H1 (cell line): ENCODE measurements around the gene UGT1A8. TPM values are rescaled to one million over a fixed set of nuclear protein-coding genes. Genes with fewer than 3 reads are reported as not detected.

Experiments
- CTCF ChIA-PET: fragments of 300-600 bp; sonication (Branson Sonifier 250); formaldehyde crosslinking; loops from one replicate; lab custom pipeline; 2021; ENCODE audit not compliant: partially characterized antibody; lab: Charles Lee
- POLR2A ChIA-PET: fragments of 300-600 bp; sonication (Branson Sonifier 250); formaldehyde crosslinking; loops from one replicate; lab custom pipeline; 2021; ENCODE audit warnings: inconsistent platforms; ENCODE audit not compliant: partially characterized antibody; lab: Charles Lee
- DNase-seq, 2 experiments: peaks; one replicate each; pipeline versions ENCODE4 v3.0.0 to v3.0.0-alpha.2; 2010 to 2022; ENCODE audit warnings: low spot score in 2 of 2, low read depth in 1 of 2, mixed read lengths in 1 of 2
- FAIRE-seq: peaks from 2 replicates; lab custom pipeline; 2011; peaks lifted over from hg19 to GRCh38; lab: Jason Lieb, UNC
- H2AFZ ChIP-seq: 2 replicates; pipeline ENCODE4 v1.8.1; 2012; ENCODE audit warnings: low read length, inconsistent platforms
- H2AK5ac ChIP-seq: 2 replicates; pipeline ENCODE4 v1.6.1; 2013; ENCODE audit warnings: low read depth, low read length
- H2BK120ac ChIP-seq: replicated peaks from 2 replicates; pipeline ENCODE3; 2013; ENCODE audit warnings: low read depth, low read length, inconsistent platforms
- H2BK12ac ChIP-seq: 2 replicates; pipeline ENCODE4 v1.6.1; 2013; ENCODE audit warnings: low read depth, low read length
- H2BK15ac ChIP-seq: 2 replicates; pipeline ENCODE4 v1.6.1; 2013; ENCODE audit warnings: low read length
- H2BK20ac ChIP-seq: 2 replicates; pipeline ENCODE4 v1.6.1; 2013; ENCODE audit warnings: low read length
- H2BK5ac ChIP-seq: 2 replicates; pipeline ENCODE4 v1.6.1; 2013; ENCODE audit warnings: low read depth, low read length
- H3K14ac ChIP-seq: 2 replicates; pipeline ENCODE4 v1.6.1; 2013; ENCODE audit warnings: inconsistent platforms; ENCODE audit not compliant: insufficient read length
- H3K18ac ChIP-seq: 2 replicates; pipeline ENCODE4 v1.6.1; 2013; ENCODE audit warnings: low read length; ENCODE audit errors: extremely low read depth
- H3K23ac ChIP-seq: 2 replicates; pipeline ENCODE4 v1.6.1; 2013; ENCODE audit warnings: inconsistent platforms; ENCODE audit not compliant: insufficient read length
- H3K23me2 ChIP-seq: 2 replicates; pipeline ENCODE4 v1.6.1; 2013; ENCODE audit warnings: low read depth, low read length
- H3K27ac ChIP-seq: 2 replicates; pipeline ENCODE4 v1.6.1; 2011; ENCODE audit warnings: low read depth, low read length, inconsistent platforms
- H3K27me3 ChIP-seq, 4 experiments: replicated peaks in 1 of 4; 1 replicate in 1 of 4; 2 replicates in 3 of 4; pipeline versions ENCODE4 v1.6.1 to v1.8.1; 2011 to 2013; ENCODE audit warnings: low read length in 3 of 4, mild to moderate bottlenecking in 3 of 4, inconsistent platforms in 2 of 4, mixed read lengths in 2 of 4, moderate library complexity in 1 of 4; ENCODE audit not compliant: control insufficient read depth in 3 of 4, insufficient read depth in 3 of 4; ENCODE audit errors: extremely low read depth in 1 of 4
- H3K36me3 ChIP-seq, 4 experiments: 2 replicates each; pipeline versions ENCODE4 v1.6.1 to v1.8.1; 2011 to 2013; ENCODE audit warnings: mild to moderate bottlenecking in 4 of 4, low read length in 3 of 4, moderate library complexity in 2 of 4, control low read depth in 1 of 4, inconsistent platforms in 1 of 4; ENCODE audit not compliant: insufficient read depth in 4 of 4, control insufficient read depth in 2 of 4
- H3K4ac ChIP-seq: replicated peaks from 2 replicates; pipeline ENCODE3; 2013; ENCODE audit warnings: low read length, low read depth, mixed read lengths, inconsistent platforms; ENCODE audit not compliant: insufficient read length
- H3K4me1 ChIP-seq, 4 experiments: replicated peaks in 1 of 4; 1 replicate in 1 of 4; 2 replicates in 3 of 4; pipeline versions ENCODE4 v1.6.1 to v1.8.1; 2011 to 2013; ENCODE audit warnings: low read length in 3 of 4, inconsistent platforms in 2 of 4, mixed read lengths in 1 of 4; ENCODE audit not compliant: insufficient read depth in 4 of 4, control insufficient read depth in 3 of 4
- H3K4me2 ChIP-seq, 2 experiments: 2 replicates each; pipeline versions ENCODE4 v1.6.1 to v1.8.1; 2011 to 2013; ENCODE audit warnings: low read depth in 2 of 2, low read length in 2 of 2, control low read depth in 1 of 2, inconsistent platforms in 1 of 2, mild to moderate bottlenecking in 1 of 2; ENCODE audit not compliant: insufficient read depth in 1 of 2
- H3K4me3 ChIP-seq, 4 experiments: fragments of 200-600, 300-600 bp in 1 of 4; sonication (generic), shearing (Covaris generic), sonication (Bioruptor Twin) in 1 of 4; 2 replicates each; pipeline versions ENCODE4 v1.5.1 to v1.8.1; 2011 to 2016; ENCODE audit warnings: low read length in 4 of 4, low read depth in 3 of 4, control low read depth in 2 of 4, inconsistent platforms in 2 of 4, mild to moderate bottlenecking in 2 of 4, mixed read lengths in 1 of 4, moderate library complexity in 1 of 4; ENCODE audit not compliant: insufficient read depth in 2 of 4; ENCODE audit errors: extremely low read depth in 1 of 4
- H3K56ac ChIP-seq: replicated peaks from 2 replicates; pipeline ENCODE3; 2013; ENCODE audit warnings: low read depth, mild to moderate bottlenecking, mixed read lengths, low read length, inconsistent platforms; ENCODE audit not compliant: insufficient read length
- H3K79me1 ChIP-seq: 2 replicates; pipeline ENCODE4 v1.6.1; 2013; ENCODE audit warnings: low read depth, low read length, control low read depth
- H3K79me2 ChIP-seq, 2 experiments: 2 replicates each; pipeline versions ENCODE4 v1.6.1 to v1.8.1; 2012 to 2013; ENCODE audit warnings: low read length in 2 of 2, mild to moderate bottlenecking in 2 of 2, inconsistent platforms in 1 of 2; ENCODE audit not compliant: insufficient read depth in 2 of 2, control insufficient read depth in 1 of 2
- H3K9ac ChIP-seq, 4 experiments: replicated peaks in 1 of 4; 1 replicate in 1 of 4; 2 replicates in 3 of 4; pipeline versions ENCODE4 v1.6.1 to v1.8.1; 2011 to 2013; ENCODE audit warnings: low read depth in 3 of 4, low read length in 3 of 4, control low read depth in 2 of 4, mild to moderate bottlenecking in 2 of 4, moderate library complexity in 2 of 4, inconsistent platforms in 1 of 4; ENCODE audit errors: extremely low read depth in 1 of 4
- H3K9me3 ChIP-seq, 2 experiments: 2 replicates each; pipeline versions ENCODE4 v1.6.1 to v1.8.1; 2012 to 2013; ENCODE audit warnings: mild to moderate bottlenecking in 2 of 2, moderate library complexity in 2 of 2, control low read depth in 1 of 2, inconsistent platforms in 1 of 2, low read depth in 1 of 2, low read length in 1 of 2, mixed read lengths in 1 of 2; ENCODE audit not compliant: insufficient read depth in 2 of 2
- H4K20me1 ChIP-seq, 2 experiments: replicated peaks in 1 of 2; 2 replicates each; pipeline versions ENCODE3 to v1.8.1; 2011 to 2013; ENCODE audit warnings: inconsistent platforms in 2 of 2, low read length in 2 of 2, mild to moderate bottlenecking in 1 of 2; ENCODE audit not compliant: insufficient read depth in 2 of 2, control insufficient read depth in 1 of 2
- H4K5ac ChIP-seq: 2 replicates; pipeline ENCODE4 v1.6.1; 2013; ENCODE audit warnings: low read length, low read depth, mixed read lengths, inconsistent platforms; ENCODE audit not compliant: insufficient read length
- H4K8ac ChIP-seq: 2 replicates; pipeline ENCODE4 v1.8.0; 2013; ENCODE audit warnings: mild to moderate bottlenecking, moderate library complexity, low read length, inconsistent platforms; ENCODE audit not compliant: insufficient read depth; ENCODE audit errors: extremely low read depth
- H4K91ac ChIP-seq: replicated peaks from 2 replicates; pipeline ENCODE3; 2013; ENCODE audit warnings: low read length, mixed read lengths, inconsistent platforms; ENCODE audit not compliant: insufficient read length
- BACH1 ChIP-seq: IDR thresholded peaks from 2 replicates; pipeline ENCODE4 v1.6.1; 2012; ENCODE audit warnings: low read length, improper control_type of control experiment
- CBX5 ChIP-seq: fragments of 300-800, 300-1000 bp; sonication (generic); IDR thresholded peaks from 2 replicates; pipeline ENCODE4 v1.7.1; 2016; ENCODE audit warnings: antibody characterized with exemption, low read length, low read depth
- CEBPB ChIP-seq: IDR thresholded peaks from 2 replicates; pipeline ENCODE4 v1.6.1; 2012; ENCODE audit warnings: low read depth, low read length
- CTCF ChIP-seq, 3 experiments: IDR thresholded peaks; 1 replicate in 2 of 3; 2 replicates in 1 of 3; pipeline versions ENCODE4 v1.5.1 to v1.6.1; 2011; ENCODE audit warnings: low read length in 3 of 3, mild to moderate bottlenecking in 3 of 3, inconsistent platforms in 2 of 3, low read depth in 1 of 3, moderate library complexity in 1 of 3; ENCODE audit not compliant: insufficient read depth in 1 of 3; ENCODE audit errors: control extremely low read depth in 1 of 3
- EGR1 ChIP-seq: IDR thresholded peaks from 2 replicates; pipeline ENCODE4 v1.6.1; 2011; ENCODE audit warnings: low read depth, low read length, borderline replicate concordance
- FOSL1 ChIP-seq: IDR thresholded peaks from 2 replicates; pipeline ENCODE4 v1.6.1; 2011; ENCODE audit warnings: mild to moderate bottlenecking, low read depth, low read length, moderate library complexity; ENCODE audit not compliant: insufficient read depth
- JUND ChIP-seq: IDR thresholded peaks from 2 replicates; pipeline ENCODE4 v1.6.1; 2011; ENCODE audit warnings: mild to moderate bottlenecking, improper control_type of control experiment, low read length
- SIN3A ChIP-seq, 2 experiments: IDR thresholded peaks in 1 of 2; conservative IDR thresholded peaks in 1 of 2; 2 replicates each; pipeline ENCODE4 v1.6.1; 2011 to 2012; ENCODE audit warnings: low read length in 2 of 2, improper control_type of control experiment in 1 of 2, low read depth in 1 of 2, mild to moderate bottlenecking in 1 of 2
- SRF ChIP-seq: IDR thresholded peaks from 2 replicates; pipeline ENCODE4 v1.6.1; 2011; ENCODE audit warnings: mild to moderate bottlenecking, low read depth, low read length, moderate library complexity
- TAF1 ChIP-seq: IDR thresholded peaks from 2 replicates; pipeline ENCODE4 v1.6.1; 2011; ENCODE audit warnings: mild to moderate bottlenecking, low read depth, low read length
- TCF12 ChIP-seq: IDR thresholded peaks from 2 replicates; pipeline ENCODE4 v1.6.1; 2011; ENCODE audit warnings: low read depth, mild to moderate bottlenecking, low read length
- TEAD4 ChIP-seq: IDR thresholded peaks from 2 replicates; pipeline ENCODE4 v1.6.1; 2012; ENCODE audit warnings: low read depth, low read length, inconsistent platforms, mixed read lengths
- WGBS, 2 experiments: shearing (Covaris generic) in 1 of 2; methylation state at CpG; one replicate each; pipeline versions ENCODE4 v1.1.6 to v1.1.7; 2013 to 2015; ENCODE audit warnings: low lambda C conversion rate in 2 of 2, mixed read lengths in 2 of 2, inconsistent platforms in 1 of 2, low coverage in 1 of 2, missing lambda C conversion rate in 1 of 2; ENCODE audit not compliant: insufficient replicate concordance in 2 of 2, insufficient coverage in 1 of 2, insufficient read length in 1 of 2; ENCODE audit errors: extremely low coverage in 1 of 2, missing lambda C conversion rate in 1 of 2; 5-methylcytosine and 5-hydroxymethylcytosine counted together
- polyA plus RNA-seq, 7 experiments: library from polyadenylated mRNA; depleted of rRNA in 3 of 7; stranded (reverse) in 5 of 7; unstranded in 2 of 7; fragments of >200 nt in 5 of 7; fragments of 200-250 nt in 2 of 7; gene quantifications; 1 replicate in 5 of 7; 2 replicates in 1 of 7; 4 replicates in 1 of 7; pipeline versions ENCODE4 v1.2.1 to v1.2.3, GENCODE V29; 2011 to 2013; ENCODE audit warnings: missing spikeins in 2 of 7, mixed read lengths in 2 of 7
- total RNA-seq: library from RNA; stranded (reverse); fragmentation: NEBNext Ultra II Directional; extraction: Animal tissue kit (Norgen Biotek cat#: 25700); gene quantifications from 2 replicates; pipeline ENCODE4 v1.2.1, GENCODE V29; 2021

Gene UGT1A8
- total and polyA plus RNA-seq, 2 of the 8 experiments (the other 6 are each of a cell fraction or from before 2014, with no cell fraction given), result not detected

- Histone ChIP-seq H3K23me2 (no peaks in the 10 kb centered on the region; the same call in 1 of the 2 replicates), H2BK15ac (no peak overlapping the region), H2AK5ac (no peak overlapping the region), H3K4ac (no peak overlapping the region), H4K20me1 (no peaks in the 10 kb centered on the region), H3K27me3 (no peaks in the 10 kb centered on the region), H3K14ac (no peak overlapping the region), H3K36me3 (no peaks in the 10 kb centered on the region), H2BK120ac (no peak overlapping the region), H3K79me1 (no peaks in the 10 kb centered on the region), H3K27ac (no peak overlapping the region), H3K79me2 (no peaks in the 10 kb centered on the region), H3K4me3 (no peak overlapping the region), H2AFZ (no peak overlapping the region), H3K23ac (no peak overlapping the region), H4K8ac (no peak overlapping the region), H3K18ac (no peak overlapping the region), H3K4me2 (no peak overlapping the region), H2BK5ac (no peak overlapping the region), H2BK12ac (no peak overlapping the region), H3K56ac (no peak overlapping the region), H3K4me1 (no peaks in the 10 kb centered on the region), H3K9me3 (no peaks in the 10 kb centered on the region), H2BK20ac (no peak overlapping the region), H3K9ac (no peak overlapping the region), H4K5ac (no peak overlapping the region), H4K91ac (no peak overlapping the region)
- no peak for FAIRE-seq
- no peak for DNase-seq
- CTCF ChIA-PET, result no interaction called here
- WGBS, 2 experiments, result 65% methylated on average over 1 of the region's 1 CpG; no CpG with 5 or more reads in 1 of the 2 experiments
- POLR2A ChIA-PET, result no interaction called here
- TF ChIP-seq CBX5 (no peak), EGR1 (no peak), CEBPB (no peak), CTCF (IDR thresholded peaks at IDR 0.05; ENCODE audit: control extremely low read depth in 1 of 3, insufficient read depth in 1 of 3, low read depth in 1 of 3, low read length in 3 of 3) (no peak), SIN3A (conservative IDR thresholded peaks at IDR 0.05 in 1 of 2, IDR thresholded peaks at IDR 0.05 in 1 of 2; ENCODE audit: low read depth in 1 of 2, low read length in 2 of 2) (no peak), TAF1 (no peak), TCF12 (no peak), FOSL1 (no peak), BACH1 (no peak), TEAD4 (no peak), JUND (no peak), SRF (no peak)
Measured at GRCh38 chr2:233655043-233655442, 37.6 kb downstream of the UGT1A8 start.
